T-helper 1 cell treated with Interleukin-12 subunit alpha and Interleukin-12 subunit beta and Interleukin-4 antibody, amounts not matched to agents 30 ng/mL and 1 ng/mL, for 36 hours (primary cell): ENCODE results near the gene RGS5. TPM values are rescaled to one million over a fixed set of nuclear protein-coding genes. Genes with fewer than 3 reads are reported as not detected.

Experiments used
- total RNA-seq: library from RNA; stranded (reverse); gene quantifications from 2 replicates; pipeline ENCODE4 v1.2.3, GENCODE V29; 2022

RGS5 gene
- total RNA-seq, 1 donor from 2014 or later: 1.3 TPM

Other genes with a start within 250 kb of the RGS5 start
- not detected in 2 replicates for gene RGS4, start 133.6 kb downstream of the RGS5 start, total RNA-seq
- gene NUF2, start 119.0 kb upstream of the RGS5 start, total RNA-seq: 39.2 and 39.5 TPM in 2 replicates